ENCODE results near the gene GALNS.

Gene GALNS

GRCh38 chr16:88822281-88823040, 34.3 kb downstream of the GALNS start:
- Mint-ChIP-seq H3K9me3 (no peaks in the 10 kb centered on the region), H3K27me3 (no peaks in the 10 kb centered on the region), H3K4me3 (no peak overlapping the region), H3K36me3 (ENCODE audit: low read depth) (peaks cover 95% of the 10 kb centered on the region), H3K27ac (no peak overlapping the region), H3K4me1 (ENCODE audit: low read depth) (peaks cover 5% of the 10 kb centered on the region)
- intact Hi-C loops (cut with micrococcal nuclease): no loop called here

- peaks cover 5% of the 10 kb centered on the region for H3K4me1 Mint-ChIP-seq (ENCODE audit: low read depth)
- H3K27me3 Mint-ChIP-seq: no peaks in the 10 kb centered on the region
- H3K36me3 Mint-ChIP-seq (ENCODE audit: low read depth): peaks cover 95% of the 10 kb centered on the region
- no peak overlapping the region for H3K27ac Mint-ChIP-seq
- H3K4me3 Mint-ChIP-seq: no peak overlapping the region
- intact Hi-C loops (cut with micrococcal nuclease): no loop called here
- no peaks in the 10 kb centered on the region for H3K9me3 Mint-ChIP-seq
These were observed 35.4 kb downstream of the GALNS start for GRCh38 chr16:88821168-88821850.

GRCh38 chr16:88820385-88821025, 36.2 kb downstream of the GALNS start:
- H3K4me3 Mint-ChIP-seq: no peak overlapping the region
- H3K27me3 Mint-ChIP-seq: no peaks in the 10 kb centered on the region
- intact Hi-C loops (cut with micrococcal nuclease): no loop called here
- H3K36me3 Mint-ChIP-seq (ENCODE audit: low read depth): peaks cover 88% of the 10 kb centered on the region
- H3K4me1 Mint-ChIP-seq (ENCODE audit: low read depth): peaks cover 8% of the 10 kb centered on the region
- H3K27ac Mint-ChIP-seq: no peak overlapping the region
- no peaks in the 10 kb centered on the region for H3K9me3 Mint-ChIP-seq

- intact Hi-C loops (cut with micrococcal nuclease): no loop called here
- Mint-ChIP-seq H3K27me3 (no peaks in the 10 kb centered on the region), H3K36me3 (ENCODE audit: low read depth) (peaks cover 74% of the 10 kb centered on the region), H3K4me3 (no peak overlapping the region), H3K4me1 (ENCODE audit: low read depth) (peaks cover 10% of the 10 kb centered on the region), H3K27ac (no peak overlapping the region), H3K9me3 (no peaks in the 10 kb centered on the region)
These were observed 37.6 kb downstream of the GALNS start for GRCh38 chr16:88819126-88819525.

GRCh38 chr16:88818575-88818874, 38.2 kb downstream of the GALNS start:
- no peak overlapping the region for H3K4me3 Mint-ChIP-seq
- no peak overlapping the region for H3K27ac Mint-ChIP-seq
- peaks cover 69% of the 10 kb centered on the region for H3K36me3 Mint-ChIP-seq (ENCODE audit: low read depth)
- peaks cover 10% of the 10 kb centered on the region for H3K4me1 Mint-ChIP-seq (ENCODE audit: low read depth)
- no peaks in the 10 kb centered on the region for H3K27me3 Mint-ChIP-seq
- intact Hi-C loops (cut with micrococcal nuclease): no loop called here
- no peaks in the 10 kb centered on the region for H3K9me3 Mint-ChIP-seq

- peaks cover 10% of the 10 kb centered on the region for H3K4me1 Mint-ChIP-seq (ENCODE audit: low read depth)
- intact Hi-C loops (cut with micrococcal nuclease): no loop called here
- no peak overlapping the region for H3K4me3 Mint-ChIP-seq
- H3K27me3 Mint-ChIP-seq: no peaks in the 10 kb centered on the region
- peaks cover 65% of the 10 kb centered on the region for H3K36me3 Mint-ChIP-seq (ENCODE audit: low read depth)
- no peaks in the 10 kb centered on the region for H3K9me3 Mint-ChIP-seq
- no peak overlapping the region for H3K27ac Mint-ChIP-seq
These were observed 38.8 kb downstream of the GALNS start for GRCh38 chr16:88817785-88818574.

- peaks cover 55% of the 10 kb centered on the region for H3K36me3 Mint-ChIP-seq (ENCODE audit: low read depth)
- H3K9me3 Mint-ChIP-seq: no peaks in the 10 kb centered on the region
- peaks cover 13% of the 10 kb centered on the region for H3K4me1 Mint-ChIP-seq (ENCODE audit: low read depth)
- intact Hi-C loops (cut with micrococcal nuclease): no loop called here
- no peak overlapping the region for H3K27ac Mint-ChIP-seq
- H3K4me3 Mint-ChIP-seq: no peak overlapping the region
- no peaks in the 10 kb centered on the region for H3K27me3 Mint-ChIP-seq
These were observed 39.8 kb downstream of the GALNS start for GRCh38 chr16:88816736-88817535.

- Mint-ChIP-seq H3K9me3 (no peaks in the 10 kb centered on the region), H3K36me3 (ENCODE audit: low read depth) (peaks cover 55% of the 10 kb centered on the region), H3K4me3 (no peak overlapping the region), H3K27me3 (no peaks in the 10 kb centered on the region), H3K4me1 (ENCODE audit: low read depth) (peaks cover 17% of the 10 kb centered on the region), H3K27ac (no peak overlapping the region)
- intact Hi-C loops (cut with micrococcal nuclease): no loop called here
These were observed 40.7 kb downstream of the GALNS start for GRCh38 chr16:88815901-88816589.

- Mint-ChIP-seq H3K36me3 (ENCODE audit: low read depth) (peaks cover 55% of the 10 kb centered on the region), H3K4me3 (no peak overlapping the region), H3K4me1 (ENCODE audit: low read depth) (peaks cover 25% of the 10 kb centered on the region), H3K9me3 (no peaks in the 10 kb centered on the region), H3K27me3 (no peaks in the 10 kb centered on the region), H3K27ac (no peak overlapping the region)
- intact Hi-C loops (cut with micrococcal nuclease): no loop called here
These were observed 41.5 kb downstream of the GALNS start for GRCh38 chr16:88815227-88815626.

GRCh38 chr16:88814144-88814502, 42.6 kb downstream of the GALNS start:
- H3K27ac Mint-ChIP-seq: no peak overlapping the region
- H3K4me1 Mint-ChIP-seq (ENCODE audit: low read depth): peaks cover 36% of the 10 kb centered on the region
- no peaks in the 10 kb centered on the region for H3K9me3 Mint-ChIP-seq
- H3K36me3 Mint-ChIP-seq (ENCODE audit: low read depth): peaks cover 57% of the 10 kb centered on the region
- no peaks in the 10 kb centered on the region for H3K27me3 Mint-ChIP-seq
- H3K4me3 Mint-ChIP-seq: no peak overlapping the region
- intact Hi-C loops (cut with micrococcal nuclease): loop anchor here (5.0 kb wide), 3 partner anchors 123 to 403 kb away; partner anchors contain the start of gene ZNF778

GRCh38 chr16:88813269-88814143, 43.2 kb downstream of the GALNS start:
- Mint-ChIP-seq H3K4me1 (ENCODE audit: low read depth) (peaks cover 40% of the 10 kb centered on the region), H3K27ac (peak overlapping the region; percentile 88), H3K36me3 (ENCODE audit: low read depth) (peaks cover 57% of the 10 kb centered on the region), H3K4me3 (peak overlapping the region; percentile 80), H3K9me3 (no peaks in the 10 kb centered on the region), H3K27me3 (no peaks in the 10 kb centered on the region)
- intact Hi-C loops (cut with micrococcal nuclease): loop anchor here (2.0 to 5.0 kb wide), 4 partner anchors 43 to 404 kb away; partner anchors contain the start of genes GALNS, TRAPPC2L and ZNF778
